Measurements from ENCODE around the gene UBA1. TPM values are rescaled to one million over a fixed set of nuclear protein-coding genes. Genes with fewer than 3 reads are reported as not detected.
A peak's percentile ranks its signal among the peaks of the same experiment; 100 is the strongest.

Gene UBA1
- total RNA-seq, 1 donor from 2014 or later: 244 TPM

GRCh38 chrX:47232803-47233332, 39.2 kb downstream of the UBA1 start, which contains the start of gene USP11:
TSS of gene USP11 (plus strand) at chrX:47233009. CDS start at chrX:47233044, 35 bp downstream.
- H4K20me1 ChIP-seq (ENCODE audit: insufficient read depth, low read length): peaks cover 7% of the 10 kb centered on the region
- H3K4me3 Mint-ChIP-seq (ENCODE audit: unreplicated experiment): peak within 1 kb of the TSS; percentile 94

GRCh38 chrX:47233333-47234113, 39.9 kb downstream of the UBA1 start:
- DNase-seq (ENCODE audit: low read depth) (peak; percentile 95), FAIRE-seq (no peak)
- H3K9me3 Mint-ChIP-seq (ENCODE audit: unreplicated experiment): peaks cover 1% of the 10 kb centered on the region
- peaks cover 7% of the 10 kb centered on the region for H4K20me1 ChIP-seq (ENCODE audit: insufficient read depth, low read length)
- H3K4me1 Mint-ChIP-seq (ENCODE audit: low read depth, unreplicated experiment): peaks cover 2% of the 10 kb centered on the region
- H3K4me1 ChIP-seq (ENCODE audit: insufficient read depth, low read length): peaks cover 9% of the 10 kb centered on the region
- TF ChIP-seq CTCF (IDR thresholded peaks at IDR 0.05; ENCODE audit: insufficient read depth, low read depth, low read length): no peak
- no peak for TF ChIP-seq EZH2 (IDR thresholded peaks at IDR 0.05; ENCODE audit: insufficient read depth, low read length)
- H3K27ac ChIP-seq (ENCODE audit: low read depth, low read length): peak overlapping the region; percentile 99
- H3K9me3 ChIP-seq (ENCODE audit: insufficient read depth, low read depth, low read length): no peaks in the 10 kb centered on the region
- H3K27me3 ChIP-seq (ENCODE audit: insufficient read depth, low read length): no peaks in the 10 kb centered on the region
- no peaks in the 10 kb centered on the region for H3K36me3 ChIP-seq (ENCODE audit: insufficient read depth, low read length)
- peak overlapping the region; percentile 99 for H3K9ac ChIP-seq (ENCODE audit: low read length)
- H3K79me2 ChIP-seq (ENCODE audit: insufficient read depth, low read length): peaks cover 48% of the 10 kb centered on the region
- H3K4me2 ChIP-seq (ENCODE audit: low read length): peak overlapping the region; percentile 93
- peak overlapping the region; percentile 84 for H3K4me3 ChIP-seq (ENCODE audit: insufficient read depth, low read depth, low read length)
- no peaks in the 10 kb centered on the region for H3K27me3 Mint-ChIP-seq (ENCODE audit: low read depth, unreplicated experiment)
- no peak overlapping the region for H2AFZ ChIP-seq (ENCODE audit: low read depth, low read length)
- peak overlapping the region; percentile 94 for H3K4me3 Mint-ChIP-seq (ENCODE audit: unreplicated experiment)
- H3K27ac Mint-ChIP-seq (ENCODE audit: unreplicated experiment): peak overlapping the region; percentile 98
- H3K36me3 Mint-ChIP-seq (ENCODE audit: low read depth, unreplicated experiment): no peaks in the 10 kb centered on the region

More at GRCh38 chrX:47232803-47233332, 39.2 kb downstream of the UBA1 start, which contains the start of gene USP11:
- Mint-ChIP-seq H3K4me1 (ENCODE audit: low read depth, unreplicated experiment) (peaks cover 2% of the 10 kb centered on the region), H3K9me3 (ENCODE audit: unreplicated experiment) (peaks cover 1% of the 10 kb centered on the region), H3K27me3 (ENCODE audit: low read depth, unreplicated experiment) (no peaks in the 10 kb centered on the region), H3K27ac (ENCODE audit: unreplicated experiment) (peak within 1 kb of the TSS; percentile 98), H3K36me3 (ENCODE audit: low read depth, unreplicated experiment) (no peaks in the 10 kb centered on the region)
- Histone ChIP-seq H3K9me3 (ENCODE audit: insufficient read depth, low read depth, low read length) (no peaks in the 10 kb centered on the region), H3K9ac (ENCODE audit: low read length) (peak within 1 kb of the TSS; percentile 99), H3K27ac (ENCODE audit: low read depth, low read length) (peak within 1 kb of the TSS; percentile 99), H3K4me1 (ENCODE audit: insufficient read depth, low read length) (peaks cover 9% of the 10 kb centered on the region), H2AFZ (ENCODE audit: low read depth, low read length) (peak within 1 kb of the TSS; percentile 66), H3K27me3 (ENCODE audit: insufficient read depth, low read length) (no peaks in the 10 kb centered on the region), H3K36me3 (ENCODE audit: insufficient read depth, low read length) (no peaks in the 10 kb centered on the region), H3K79me2 (ENCODE audit: insufficient read depth, low read length) (peaks cover 43% of the 10 kb centered on the region), H3K4me2 (ENCODE audit: low read length) (peak within 1 kb of the TSS; percentile 93), H3K4me3 (ENCODE audit: insufficient read depth, low read depth, low read length) (peak within 1 kb of the TSS; percentile 84)
- TF ChIP-seq EZH2 (IDR thresholded peaks at IDR 0.05; ENCODE audit: insufficient read depth, low read length) (no peak), CTCF (IDR thresholded peaks at IDR 0.05; ENCODE audit: insufficient read depth, low read depth, low read length) (no peak)
- FAIRE-seq: no peak
- DNase-seq (ENCODE audit: low read depth): peak; percentile 15
